ENCODE results near the gene ENTPD1.

Gene ENTPD1

GRCh38 chr10:95815701-95816240 is 59.8 kb downstream of the ENTPD1 start:
- in situ Hi-C loops (cut with MboI; ENCODE audit: low pct_unique_long_range_greater_than_20kb, low sequenced_read_pairs), result no loop called here
- DNase-seq, result no peak

- in situ Hi-C loops (cut with MboI; ENCODE audit: low pct_unique_long_range_greater_than_20kb, low sequenced_read_pairs), result no loop called here
- DNase-seq, result no peak
Measured at GRCh38 chr10:95818010-95818409, 62.0 kb downstream of the ENTPD1 start.

GRCh38 chr10:95818668-95819067 is 62.7 kb downstream of the ENTPD1 start:
- in situ Hi-C loops (cut with MboI; ENCODE audit: low pct_unique_long_range_greater_than_20kb, low sequenced_read_pairs), result no loop called here
- no peak for DNase-seq

GRCh38 chr10:95819620-95820329 is 63.8 kb downstream of the ENTPD1 start:
- DNase-seq, result no peak
- in situ Hi-C loops (cut with MboI; ENCODE audit: low pct_unique_long_range_greater_than_20kb, low sequenced_read_pairs), result no loop called here

DNA sequence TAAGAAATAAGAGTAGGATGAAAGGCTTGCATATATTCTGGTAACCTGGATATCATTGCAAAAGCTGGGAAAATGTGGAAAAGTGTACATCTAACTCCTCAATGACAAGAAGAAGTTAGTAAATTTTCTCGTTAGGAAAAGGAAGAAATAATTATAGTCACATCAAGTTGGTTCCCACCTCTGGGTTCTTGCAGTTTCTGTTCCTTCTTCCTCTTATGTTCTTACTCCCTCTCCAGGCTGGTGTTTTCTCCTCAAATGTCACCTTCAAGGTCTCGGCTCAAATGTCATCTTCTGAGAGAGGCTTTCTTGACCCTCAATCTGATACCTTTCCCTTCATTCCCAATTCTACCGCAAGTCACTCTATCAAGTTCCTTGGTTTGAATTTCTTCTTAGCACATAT is 64.4 kb downstream of the ENTPD1 start:
- DNase-seq, result no peak

GRCh38 chr10:95821720-95822119 is 65.8 kb downstream of the ENTPD1 start:
- in situ Hi-C loops (cut with MboI; ENCODE audit: low pct_unique_long_range_greater_than_20kb, low sequenced_read_pairs), result no loop called here
- peak; percentile 34 for DNase-seq

More for the DNA sequence above, 64.4 kb downstream of the ENTPD1 start:
- in situ Hi-C loops (cut with MboI; ENCODE audit: low pct_unique_long_range_greater_than_20kb, low sequenced_read_pairs), result no loop called here

DNA sequence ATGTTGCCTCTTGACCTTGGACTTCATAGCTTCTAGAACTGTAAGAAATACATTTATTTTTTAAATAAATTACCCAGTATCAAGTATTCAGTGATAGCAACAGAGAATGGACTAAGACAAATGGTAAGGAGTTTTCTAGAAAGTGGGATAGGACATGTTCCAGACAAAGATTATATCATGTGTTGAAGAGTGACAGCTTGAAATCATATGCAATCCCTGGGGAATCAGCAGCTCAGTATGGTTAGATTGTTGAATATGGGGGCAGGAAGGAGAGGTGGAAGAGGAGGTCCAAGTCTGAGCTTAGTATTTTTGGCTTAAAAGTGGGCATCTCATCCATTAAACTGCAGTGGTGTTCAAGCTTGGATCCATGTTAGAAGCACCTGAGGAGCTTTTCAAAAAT is 74.1 kb downstream of the ENTPD1 start:
- in situ Hi-C loops (cut with MboI; ENCODE audit: low pct_unique_long_range_greater_than_20kb, low sequenced_read_pairs), result no loop called here
- no peak for DNase-seq

DNA sequence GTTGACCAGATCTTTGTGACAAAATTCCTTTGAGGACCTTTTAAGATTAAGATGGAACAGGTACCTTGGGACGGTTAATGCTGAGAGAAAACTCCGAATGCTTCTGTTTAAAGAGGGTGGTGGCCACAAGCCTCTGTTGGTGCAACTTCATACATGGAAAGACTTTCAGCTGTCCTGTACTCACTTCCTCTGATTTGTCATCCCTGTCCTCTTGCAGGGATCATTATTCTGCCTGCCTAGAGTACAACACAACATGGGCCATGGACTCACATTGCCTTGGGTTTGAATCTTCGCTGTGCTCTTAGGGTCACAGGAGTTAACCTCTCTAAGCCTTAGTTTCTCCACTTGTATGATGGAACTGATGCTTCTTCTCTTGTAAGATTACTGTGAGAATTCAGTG is 75.1 kb downstream of the ENTPD1 start:
- in situ Hi-C loops (cut with MboI; ENCODE audit: low pct_unique_long_range_greater_than_20kb, low sequenced_read_pairs), result no loop called here
- DNase-seq, result no peak

DNA sequence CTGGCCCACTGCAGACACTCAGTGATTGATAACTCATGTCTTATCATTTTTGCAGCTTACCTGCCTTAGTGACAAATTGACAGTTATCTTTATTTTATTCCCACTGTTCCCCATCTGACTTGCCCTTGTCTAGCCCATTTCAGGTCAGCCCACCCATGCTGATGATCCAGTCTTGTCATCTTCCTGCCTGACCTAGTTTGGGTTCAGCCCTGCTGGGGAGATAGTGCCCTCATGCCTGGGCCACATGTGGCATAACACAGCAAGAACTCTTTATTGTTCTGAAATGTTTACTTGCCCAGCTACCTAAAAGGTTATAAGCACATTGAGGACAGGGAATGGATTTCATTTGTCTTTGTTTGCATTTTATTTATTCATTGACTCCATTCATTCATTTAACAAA is 75.6 kb downstream of the ENTPD1 start:
- no peak for DNase-seq
- in situ Hi-C loops (cut with MboI; ENCODE audit: low pct_unique_long_range_greater_than_20kb, low sequenced_read_pairs), result no loop called here

DNA sequence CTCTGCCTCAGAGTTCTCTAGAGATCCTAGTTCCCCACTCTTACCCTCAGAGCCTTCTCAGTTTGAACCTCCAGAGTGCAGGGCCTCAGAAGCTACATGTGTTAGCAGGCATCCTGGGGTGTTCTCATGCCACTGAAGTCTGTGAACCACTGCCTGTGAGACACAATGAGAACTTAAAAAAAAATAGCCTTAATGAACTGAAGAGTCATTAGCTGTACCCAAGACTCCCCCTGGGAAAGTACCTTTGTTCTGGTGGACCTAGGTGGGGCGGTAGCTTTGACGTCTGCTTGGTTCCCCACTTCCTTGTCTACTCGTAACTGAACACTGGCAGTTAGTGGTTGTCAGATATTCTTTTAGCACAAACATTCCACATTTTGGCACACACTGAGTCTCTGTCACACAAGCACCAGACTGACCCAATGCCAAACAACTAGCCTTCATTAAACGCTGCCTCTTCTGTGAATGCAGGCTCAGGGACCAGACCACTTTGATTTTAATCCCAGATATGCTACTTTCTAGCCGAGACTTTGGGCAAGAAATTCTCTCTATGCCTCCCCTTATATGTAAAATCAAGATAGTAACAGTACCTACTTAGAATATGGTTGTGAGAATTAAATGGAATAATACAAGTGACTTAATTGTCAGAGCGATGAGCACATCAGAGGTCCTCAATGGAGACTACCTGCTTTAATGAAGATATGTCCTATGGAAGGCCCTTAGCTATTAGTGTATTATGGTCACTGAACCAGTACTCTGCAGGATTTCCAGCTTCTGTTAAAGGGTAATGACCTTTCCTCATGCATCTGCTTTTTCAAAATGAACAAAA is 76.5 kb downstream of the ENTPD1 start:
- in situ Hi-C loops (cut with MboI; ENCODE audit: low pct_unique_long_range_greater_than_20kb, low sequenced_read_pairs), result no loop called here
- no peak for DNase-seq

DNA sequence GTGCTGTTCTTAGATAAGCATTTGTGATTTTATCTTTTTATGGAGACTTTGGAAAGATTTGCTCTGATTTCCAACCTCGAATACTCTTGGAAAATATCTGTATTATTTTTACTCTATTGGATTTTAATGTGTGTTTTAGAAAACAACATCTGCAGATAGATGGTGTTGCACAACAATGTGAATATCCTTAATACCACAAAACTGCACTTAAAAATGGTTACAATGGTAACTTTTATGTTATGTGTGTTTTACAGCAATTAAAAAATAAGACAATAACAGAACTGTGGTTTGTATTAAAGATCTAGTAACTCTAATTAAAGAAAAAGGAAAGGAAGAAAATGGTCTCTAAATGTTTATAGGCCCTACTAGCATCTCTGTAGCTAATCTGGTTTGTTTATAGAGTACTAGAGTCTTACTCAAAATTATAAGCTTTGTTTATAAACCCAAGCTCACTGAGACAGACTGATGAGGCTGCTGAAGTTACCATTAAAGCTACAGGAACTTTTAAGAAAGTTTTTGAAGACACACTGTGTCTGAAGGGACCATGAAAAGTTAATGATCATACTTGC is 77.2 kb downstream of the ENTPD1 start:
- in situ Hi-C loops (cut with MboI; ENCODE audit: low pct_unique_long_range_greater_than_20kb, low sequenced_read_pairs), result no loop called here
- no peak for DNase-seq

DNA sequence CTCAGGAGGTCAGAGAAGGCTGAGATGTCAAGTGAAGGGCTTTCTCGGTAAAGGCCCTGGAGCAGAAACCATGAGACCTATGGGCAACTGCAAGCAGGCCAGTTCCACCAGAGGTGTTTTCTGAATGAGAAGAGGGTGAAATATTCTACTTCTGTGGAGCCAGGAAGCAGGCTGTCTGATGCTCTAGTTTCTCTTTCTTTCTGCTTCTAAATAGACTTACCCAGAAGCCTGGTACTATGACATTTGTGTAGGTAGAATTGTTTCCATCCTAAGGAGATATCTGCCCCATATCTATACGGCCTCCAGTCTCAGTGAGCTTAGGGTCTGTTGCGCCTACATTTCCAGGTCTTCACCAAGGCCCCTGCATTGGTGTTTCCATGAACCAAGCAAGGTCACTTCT is 78.4 kb downstream of the ENTPD1 start:
- DNase-seq, result no peak
- in situ Hi-C loops (cut with MboI; ENCODE audit: low pct_unique_long_range_greater_than_20kb, low sequenced_read_pairs), result no loop called here

DNA sequence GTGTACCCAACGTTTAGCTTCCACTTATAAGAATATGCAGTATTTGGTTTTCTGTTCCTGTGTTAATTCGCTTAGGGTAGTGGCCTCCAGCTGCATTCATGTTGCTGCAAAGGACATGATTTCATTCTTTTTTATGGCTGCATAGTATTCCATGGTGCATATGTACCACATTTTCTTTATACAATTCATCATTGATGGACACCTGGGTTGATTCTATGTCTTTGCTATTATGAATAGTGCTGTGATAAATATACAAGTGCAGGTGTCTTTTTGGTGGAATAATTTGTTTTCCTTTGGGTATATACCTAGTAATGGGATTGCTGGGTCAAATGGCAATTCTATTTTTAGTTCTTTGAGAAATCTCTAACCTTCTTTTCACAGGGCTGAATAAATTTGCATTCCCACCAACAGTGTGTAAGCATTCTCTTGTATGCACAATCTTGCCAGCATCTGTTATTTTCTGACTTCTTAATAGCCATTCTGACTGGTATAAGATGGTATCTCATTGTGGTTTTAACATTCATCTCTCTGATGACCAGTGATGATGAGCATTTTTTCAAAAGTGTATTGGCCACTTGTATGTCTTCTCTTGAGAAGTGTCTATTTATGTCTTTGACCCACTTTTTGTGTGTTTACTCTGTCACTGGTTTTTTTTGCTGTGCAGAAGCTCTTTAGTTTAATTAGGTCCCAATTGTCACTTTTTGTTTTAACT is 79.3 kb downstream of the ENTPD1 start:
- DNase-seq, result no peak
- in situ Hi-C loops (cut with MboI; ENCODE audit: low pct_unique_long_range_greater_than_20kb, low sequenced_read_pairs), result no loop called here

GRCh38 chr10:95835911-95836310 is 79.9 kb downstream of the ENTPD1 start:
- in situ Hi-C loops (cut with MboI; ENCODE audit: low pct_unique_long_range_greater_than_20kb, low sequenced_read_pairs), result no loop called here
- DNase-seq, result no peak

- in situ Hi-C loops (cut with MboI; ENCODE audit: low pct_unique_long_range_greater_than_20kb, low sequenced_read_pairs), result no loop called here
- DNase-seq, result no peak
Measured at GRCh38 chr10:95836610-95837355, 80.8 kb downstream of the ENTPD1 start.

GRCh38 chr10:95837356-95837776 is 81.4 kb downstream of the ENTPD1 start:
- in situ Hi-C loops (cut with MboI; ENCODE audit: low pct_unique_long_range_greater_than_20kb, low sequenced_read_pairs), result no loop called here
- DNase-seq, result no peak

GRCh38 chr10:95837783-95838182 is 81.8 kb downstream of the ENTPD1 start:
- in situ Hi-C loops (cut with MboI; ENCODE audit: low pct_unique_long_range_greater_than_20kb, low sequenced_read_pairs), result no loop called here
- DNase-seq, result peak; percentile 73

DNA sequence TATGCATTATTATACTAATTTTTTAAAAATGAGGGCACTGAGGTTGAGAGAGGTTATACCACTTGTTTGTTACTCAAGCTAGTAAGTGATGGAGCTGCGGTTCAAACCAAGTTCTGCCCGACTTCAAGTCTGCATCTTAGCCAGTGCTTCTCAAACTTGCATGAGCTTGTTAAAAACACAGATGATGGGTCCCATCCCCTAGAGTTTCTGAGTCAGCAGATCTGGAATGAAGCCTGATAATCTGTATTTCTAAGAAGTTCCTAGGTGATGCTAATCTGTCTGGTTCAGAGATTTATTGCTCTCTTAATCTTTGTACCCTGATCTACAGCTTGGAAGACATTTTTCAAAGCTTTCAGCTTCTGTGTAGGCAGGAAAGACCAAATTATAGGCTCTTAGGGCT is 84.2 kb downstream of the ENTPD1 start:
- in situ Hi-C loops (cut with MboI; ENCODE audit: low pct_unique_long_range_greater_than_20kb, low sequenced_read_pairs), result no loop called here
- no peak for DNase-seq

GRCh38 chr10:95840681-95841080 is 84.7 kb downstream of the ENTPD1 start:
- no peak for DNase-seq
- in situ Hi-C loops (cut with MboI; ENCODE audit: low pct_unique_long_range_greater_than_20kb, low sequenced_read_pairs), result no loop called here
